Hepatocyte (in vitro differentiated cells): ENCODE data around the gene TECTB.

Source experiments
- CTCF ChIP-seq: fragments of 200-600 bp; sonication (generic); IDR thresholded peaks from 2 replicates; pipeline ENCODE4 v1.5.1; 2016; ENCODE audit warnings: antibody characterized with exemption, mild to moderate bottlenecking; ENCODE audit not compliant: poor library complexity
- EZH2 ChIP-seq: fragments of 200-600 bp; sonication (generic); IDR thresholded peaks from 2 replicates; pipeline ENCODE4 v1.6.1; 2016; ENCODE audit warnings: antibody characterized with exemption, mild to moderate bottlenecking, borderline replicate concordance
- EZH2phosphoT487 ChIP-seq: fragments of 200-600 bp; sonication (generic); IDR thresholded peaks from one replicate; pipeline ENCODE4 v1.6.1; 2018; ENCODE audit warnings: antibody characterized with exemption, mild to moderate bottlenecking, low read depth, moderate library complexity; ENCODE audit not compliant: unreplicated experiment, severe bottlenecking

DNA sequence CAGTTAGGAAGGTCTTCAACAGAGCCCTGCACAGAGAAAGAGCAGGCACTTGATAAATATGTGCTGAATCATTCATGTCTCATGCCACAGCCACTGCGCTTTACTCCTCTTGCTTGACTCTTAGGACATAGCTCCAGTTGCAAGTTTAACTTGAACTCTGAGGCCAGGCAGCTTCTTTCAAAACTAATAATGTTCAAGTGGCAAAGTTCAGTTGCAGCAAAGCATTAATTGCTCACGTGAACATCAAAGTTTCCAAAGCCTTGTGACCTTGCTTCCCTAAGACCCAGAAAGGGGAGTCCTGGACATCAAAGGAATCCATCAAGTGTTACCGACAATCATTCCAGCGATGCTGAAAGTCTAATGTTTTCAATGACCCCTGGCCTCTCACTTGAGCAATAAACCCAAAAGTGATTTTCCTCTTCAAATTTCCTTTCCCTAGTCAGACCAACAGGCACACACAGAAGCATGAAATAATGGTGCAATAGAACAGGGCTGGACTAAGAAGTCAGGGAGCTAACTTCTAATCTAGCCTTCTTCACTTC, 21.8 kb upstream of the TECTB start:
- TF ChIP-seq EZH2 = no peak
- TF ChIP-seq CTCF = no peak
- TF ChIP-seq EZH2phosphoT487 = no peak
